OCI-LY3 (cell line): ENCODE results near the gene CEP112.
"Not testable (repeated sequence)": the region's sequence is repeated elsewhere in the genome, so short reads cannot be mapped to it uniquely, and the experiment has no call there.

Experiments used
- H2AFZ ChIP-seq: fragments of 200-600, 300-600 bp; shearing (Covaris generic); 2 replicates; pipeline ENCODE4 v1.6.0; 2014; ENCODE audit warnings: antibody characterized with exemption, low read depth, low read length
- H3K27ac ChIP-seq: fragments of 200-600, 300-600 bp; sonication (generic); 2 replicates; pipeline ENCODE4 v1.5.1; 2014; ENCODE audit warnings: mild to moderate bottlenecking, low read length, moderate library complexity, mixed read lengths
- H3K27me3 ChIP-seq: fragments of 200-600, 300-600 bp; sonication (generic); 2 replicates; pipeline ENCODE4 v1.6.1; 2014; ENCODE audit warnings: low read depth, low read length, mixed read lengths
- H3K36me3 ChIP-seq: fragments of 200-600, 300-600 bp; sonication (generic); replicated peaks from 2 replicates; pipeline ENCODE3; 2014; ENCODE audit warnings: low read depth, low read length, mixed read lengths
- H3K4me1 ChIP-seq: fragments of 300-600, 200-600 bp; sonication (generic); 2 replicates; pipeline ENCODE4 v1.6.1; 2014; ENCODE audit warnings: low read length, mixed read lengths
- H3K4me2 ChIP-seq: fragments of 200-600, 300-600 bp; sonication (generic); 2 replicates; pipeline ENCODE4 v1.6.1; 2014; ENCODE audit warnings: low read length, mixed read lengths
- H3K4me3 ChIP-seq: fragments of 300-600, 200-600 bp; sonication (generic); 2 replicates; pipeline ENCODE4 v1.5.1; 2014; ENCODE audit warnings: antibody characterized with exemption, mild to moderate bottlenecking, low read length, moderate library complexity
- H3K79me2 ChIP-seq: fragments of 300-600, 200-600 bp; shearing (Covaris generic); 2 replicates; pipeline ENCODE4 v1.6.1; 2014; ENCODE audit warnings: mild to moderate bottlenecking, low read length, mixed read lengths
- H3K9ac ChIP-seq: fragments of 300-600, 200-600 bp; shearing (Covaris generic); 2 replicates; pipeline ENCODE4 v1.6.0; 2014; ENCODE audit warnings: mild to moderate bottlenecking, low read length, moderate library complexity
- H3K9me3 ChIP-seq: fragments of 200-600, 300-600 bp; shearing (Covaris generic); 2 replicates; pipeline ENCODE4 v1.6.1; 2014; ENCODE audit warnings: low read length, mixed read lengths; ENCODE audit not compliant: insufficient read depth
- H4K20me1 ChIP-seq: fragments of 200-600, 300-600 bp; sonication (generic); 2 replicates; pipeline ENCODE4 v1.6.1; 2016; ENCODE audit warnings: low read length, mixed read lengths; ENCODE audit not compliant: insufficient read depth
- EZH2phosphoT487 ChIP-seq: fragments of 200-600 bp; shearing (Covaris generic); IDR thresholded peaks from 2 replicates; pipeline ENCODE4 v1.6.1; 2018; ENCODE audit warnings: antibody characterized with exemption, mixed run types, low read depth
- TF ChIP-seq, protein P1 (sequence below): fragments of 200-600, 300-600 bp; sonication (generic); IDR thresholded peaks from 2 replicates; pipeline ENCODE4 v1.5.1; 2014; ENCODE audit warnings: antibody characterized with exemption, low read length, low read depth

Gene CEP112

DNA sequence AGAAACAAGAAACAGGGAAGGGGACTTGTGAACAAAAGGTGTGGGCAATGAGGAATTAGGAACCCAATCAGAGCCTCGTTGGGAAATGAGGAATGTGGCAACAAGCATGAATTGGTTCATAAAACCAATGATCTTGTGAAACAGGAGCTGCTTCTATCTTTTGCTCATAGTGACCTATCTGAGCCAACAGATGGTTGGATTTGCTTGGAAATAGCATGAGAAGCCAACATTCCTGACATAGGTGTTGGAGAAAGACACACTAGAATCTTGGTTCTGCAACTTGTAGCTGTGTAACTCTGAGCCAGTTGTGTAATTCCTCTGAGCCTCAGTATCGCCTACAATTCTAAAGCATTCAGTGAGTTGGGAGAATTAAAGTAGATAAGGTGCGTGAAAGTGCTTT lies 378.6 kb downstream of the CEP112 start:
- peaks cover 5% of the 10 kb centered on the region for H3K36me3 ChIP-seq
- no peak overlapping the region for H2AFZ ChIP-seq
- peaks cover 6% of the 10 kb centered on the region; the same call in 1 of the 2 replicates for H3K9me3 ChIP-seq
- H3K9ac ChIP-seq = no peak overlapping the region
- H3K4me1 ChIP-seq = peaks cover 11% of the 10 kb centered on the region
- H3K27ac ChIP-seq = no peak overlapping the region
- TF ChIP-seq EZH2phosphoT487 = no peak
- TF ChIP-seq, protein P1, sequence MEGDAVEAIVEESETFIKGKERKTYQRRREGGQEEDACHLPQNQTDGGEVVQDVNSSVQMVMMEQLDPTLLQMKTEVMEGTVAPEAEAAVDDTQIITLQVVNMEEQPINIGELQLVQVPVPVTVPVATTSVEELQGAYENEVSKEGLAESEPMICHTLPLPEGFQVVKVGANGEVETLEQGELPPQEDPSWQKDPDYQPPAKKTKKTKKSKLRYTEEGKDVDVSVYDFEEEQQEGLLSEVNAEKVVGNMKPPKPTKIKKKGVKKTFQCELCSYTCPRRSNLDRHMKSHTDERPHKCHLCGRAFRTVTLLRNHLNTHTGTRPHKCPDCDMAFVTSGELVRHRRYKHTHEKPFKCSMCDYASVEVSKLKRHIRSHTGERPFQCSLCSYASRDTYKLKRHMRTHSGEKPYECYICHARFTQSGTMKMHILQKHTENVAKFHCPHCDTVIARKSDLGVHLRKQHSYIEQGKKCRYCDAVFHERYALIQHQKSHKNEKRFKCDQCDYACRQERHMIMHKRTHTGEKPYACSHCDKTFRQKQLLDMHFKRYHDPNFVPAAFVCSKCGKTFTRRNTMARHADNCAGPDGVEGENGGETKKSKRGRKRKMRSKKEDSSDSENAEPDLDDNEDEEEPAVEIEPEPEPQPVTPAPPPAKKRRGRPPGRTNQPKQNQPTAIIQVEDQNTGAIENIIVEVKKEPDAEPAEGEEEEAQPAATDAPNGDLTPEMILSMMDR = no peak
- H3K27me3 ChIP-seq = no peaks in the 10 kb centered on the region
- no peaks in the 10 kb centered on the region for H4K20me1 ChIP-seq
- no peak overlapping the region for H3K4me2 ChIP-seq
- no peak overlapping the region for H3K4me3 ChIP-seq
- H3K79me2 ChIP-seq = no peaks in the 10 kb centered on the region

DNA sequence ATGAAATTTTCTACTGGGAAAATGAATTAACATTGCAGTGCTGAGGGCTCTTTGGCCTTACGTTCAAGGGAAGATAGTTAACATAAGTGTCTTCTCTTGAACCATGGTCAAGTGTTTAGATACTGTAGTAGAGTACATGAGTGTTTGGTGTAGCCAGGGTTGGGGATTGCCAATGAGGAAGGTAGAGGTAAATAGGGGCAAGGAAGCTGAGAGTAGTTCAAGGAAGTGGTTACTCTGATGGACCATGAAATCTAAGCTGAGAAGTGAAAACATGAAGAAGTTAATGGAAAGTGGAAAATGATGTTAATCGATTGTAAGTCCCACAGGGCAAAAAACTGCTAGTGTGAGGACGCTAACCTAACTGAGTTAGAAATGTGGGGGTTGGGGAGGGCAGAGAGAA lies 380.9 kb downstream of the CEP112 start:
- Histone ChIP-seq H3K4me3 (no peak overlapping the region), H3K4me2 (peak overlapping the region; percentile 40)
- TF ChIP-seq, protein P1 = no peak
- no peak for TF ChIP-seq EZH2phosphoT487

DNA sequence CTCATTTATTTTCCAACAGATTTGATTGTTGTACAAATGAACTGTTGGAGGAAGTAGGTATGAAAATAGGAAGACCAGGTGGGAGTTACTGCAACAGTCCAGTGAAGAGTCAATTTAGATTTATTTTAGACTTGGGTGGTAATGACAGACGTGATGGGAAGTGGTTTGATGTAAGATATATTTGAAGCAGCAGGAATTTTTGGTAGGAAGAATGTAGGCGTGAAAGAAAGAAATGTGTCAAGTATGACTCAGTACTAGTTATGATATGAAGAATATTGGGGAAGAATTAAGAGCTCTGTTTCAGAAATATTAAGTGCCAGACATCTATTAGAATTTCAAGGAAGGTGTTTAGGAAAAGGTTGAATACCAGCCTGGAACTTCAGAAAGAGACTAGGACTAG lies 382.6 kb downstream of the CEP112 start:
- TF ChIP-seq EZH2phosphoT487 = no peak
- TF ChIP-seq, protein P1 = no peak
- Histone ChIP-seq H3K9me3 (peaks cover 28% of the 10 kb centered on the region), H3K4me2 (no peak overlapping the region)

More for the DNA sequence above, 380.9 kb downstream of the CEP112 start:
- peaks cover 7% of the 10 kb centered on the region for H3K36me3 ChIP-seq
- H3K79me2 ChIP-seq = no peaks in the 10 kb centered on the region
- peaks cover 11% of the 10 kb centered on the region for H3K4me1 ChIP-seq
- no peaks in the 10 kb centered on the region for H3K27me3 ChIP-seq
- no peak overlapping the region for H2AFZ ChIP-seq
- peak overlapping the region; percentile 30; the same call in 1 of the 2 replicates for H3K27ac ChIP-seq
- H3K9ac ChIP-seq = no peak overlapping the region
- H4K20me1 ChIP-seq = no peaks in the 10 kb centered on the region
- H3K9me3 ChIP-seq = peaks cover 18% of the 10 kb centered on the region; the same call in 1 of the 2 replicates

DNA sequence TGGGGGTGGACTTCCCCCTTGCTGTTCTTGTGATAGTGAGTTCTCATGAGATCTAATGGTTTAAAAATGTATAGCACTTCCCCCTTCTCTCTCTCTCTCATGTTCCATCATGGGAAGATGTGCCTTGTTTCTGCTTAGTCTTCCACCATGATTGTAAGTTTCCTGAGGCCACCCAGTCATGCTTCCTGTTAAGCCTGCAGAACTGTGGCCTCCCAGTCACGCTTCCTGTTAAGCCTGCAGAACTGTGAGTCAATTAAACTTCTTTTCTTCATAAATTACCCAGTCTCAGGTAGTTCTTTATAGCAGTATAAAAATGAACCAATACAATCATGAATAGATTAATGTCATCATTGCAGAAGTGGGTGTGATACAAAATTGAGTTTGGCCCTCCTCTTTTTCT lies 383.4 kb downstream of the CEP112 start:
- Histone ChIP-seq H3K4me1 (peaks cover 13% of the 10 kb centered on the region), H3K36me3 (peaks cover 14% of the 10 kb centered on the region), H3K9me3 (peaks cover 28% of the 10 kb centered on the region)
- H3K27ac ChIP-seq, H3K4me2 ChIP-seq, H3K79me2 ChIP-seq, H3K4me3 ChIP-seq, H3K9ac ChIP-seq, H2AFZ ChIP-seq, H3K27me3 ChIP-seq, H4K20me1 ChIP-seq: not testable (repeated sequence)

More for the DNA sequence above, 382.6 kb downstream of the CEP112 start:
- H3K27me3 ChIP-seq = no peaks in the 10 kb centered on the region
- H4K20me1 ChIP-seq = no peaks in the 10 kb centered on the region
- H3K4me1 ChIP-seq = peaks cover 13% of the 10 kb centered on the region
- H3K79me2 ChIP-seq = no peaks in the 10 kb centered on the region
- H3K9ac ChIP-seq = no peak overlapping the region
- H3K4me3 ChIP-seq = no peak overlapping the region
- peaks cover 14% of the 10 kb centered on the region for H3K36me3 ChIP-seq
- no peak overlapping the region for H3K27ac ChIP-seq
- H2AFZ ChIP-seq = no peak overlapping the region
